GM10248 (cell line): ENCODE results near the gene DYRK1A.

Experiments used
- CTCF ChIA-PET: fragments of 300-600 bp; sonication (Branson Sonifier 250); formaldehyde crosslinking; extraction: SDS; loops from one replicate; lab custom pipeline; 2021; ENCODE audit warnings: antibody characterized with exemption; lab: Yijun Ruan, JAX
- POLR2A ChIA-PET: fragments of 350-650 bp; sonication (Branson Sonifier 250); formaldehyde crosslinking; extraction: SDS; loops from one replicate; lab custom pipeline; 2020; ENCODE audit warnings: antibody characterized with exemption; lab: Yijun Ruan, JAX
- DNase-seq: peaks from one replicate; pipeline ENCODE4 v3.0.0; 2012; ENCODE audit errors: extremely low spot score
- TF ChIP-seq, protein P1 (sequence below): IDR thresholded peaks from 2 replicates; pipeline ENCODE4 v1.5.1; 2012; ENCODE audit warnings: mild to moderate bottlenecking, low read depth; ENCODE audit errors: extremely low read depth, missing control alignments, control extremely low read depth

DYRK1A gene

DNA sequence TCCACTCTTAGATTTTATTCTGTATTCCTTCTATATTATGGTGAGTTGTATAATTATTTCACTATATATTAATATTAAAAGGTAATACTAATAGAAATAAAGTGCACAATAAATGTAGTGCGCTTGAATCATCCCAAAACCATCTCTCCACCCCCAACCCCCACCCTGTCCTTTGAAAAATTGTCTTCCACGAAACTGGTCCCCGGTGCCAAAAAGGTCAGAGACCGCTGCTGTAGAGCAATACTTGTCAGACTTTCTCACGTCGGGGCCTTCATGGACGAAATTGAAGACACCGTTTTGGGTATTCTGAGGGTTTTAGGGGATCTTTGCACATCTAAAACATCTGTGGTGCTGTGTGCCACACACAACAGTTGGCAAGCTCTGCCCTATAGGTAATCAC is 19.6 kb downstream of the DYRK1A start:
- ChIA-PET CTCF (interaction anchor here (1.1 to 6.5 kb wide), 6 partner anchors 8 to 171 kb away, joined by 3 to 32 read pairs (median 4); no protein-coding TSS in a partner anchor), POLR2A (interaction anchor here (0.6 kb wide), 1 partner anchor 61 kb away, joined by 3 read pairs; no protein-coding TSS in a partner anchor)
- DNase-seq = no peak
- TF ChIP-seq, protein P1, sequence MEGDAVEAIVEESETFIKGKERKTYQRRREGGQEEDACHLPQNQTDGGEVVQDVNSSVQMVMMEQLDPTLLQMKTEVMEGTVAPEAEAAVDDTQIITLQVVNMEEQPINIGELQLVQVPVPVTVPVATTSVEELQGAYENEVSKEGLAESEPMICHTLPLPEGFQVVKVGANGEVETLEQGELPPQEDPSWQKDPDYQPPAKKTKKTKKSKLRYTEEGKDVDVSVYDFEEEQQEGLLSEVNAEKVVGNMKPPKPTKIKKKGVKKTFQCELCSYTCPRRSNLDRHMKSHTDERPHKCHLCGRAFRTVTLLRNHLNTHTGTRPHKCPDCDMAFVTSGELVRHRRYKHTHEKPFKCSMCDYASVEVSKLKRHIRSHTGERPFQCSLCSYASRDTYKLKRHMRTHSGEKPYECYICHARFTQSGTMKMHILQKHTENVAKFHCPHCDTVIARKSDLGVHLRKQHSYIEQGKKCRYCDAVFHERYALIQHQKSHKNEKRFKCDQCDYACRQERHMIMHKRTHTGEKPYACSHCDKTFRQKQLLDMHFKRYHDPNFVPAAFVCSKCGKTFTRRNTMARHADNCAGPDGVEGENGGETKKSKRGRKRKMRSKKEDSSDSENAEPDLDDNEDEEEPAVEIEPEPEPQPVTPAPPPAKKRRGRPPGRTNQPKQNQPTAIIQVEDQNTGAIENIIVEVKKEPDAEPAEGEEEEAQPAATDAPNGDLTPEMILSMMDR = no peak

DNA sequence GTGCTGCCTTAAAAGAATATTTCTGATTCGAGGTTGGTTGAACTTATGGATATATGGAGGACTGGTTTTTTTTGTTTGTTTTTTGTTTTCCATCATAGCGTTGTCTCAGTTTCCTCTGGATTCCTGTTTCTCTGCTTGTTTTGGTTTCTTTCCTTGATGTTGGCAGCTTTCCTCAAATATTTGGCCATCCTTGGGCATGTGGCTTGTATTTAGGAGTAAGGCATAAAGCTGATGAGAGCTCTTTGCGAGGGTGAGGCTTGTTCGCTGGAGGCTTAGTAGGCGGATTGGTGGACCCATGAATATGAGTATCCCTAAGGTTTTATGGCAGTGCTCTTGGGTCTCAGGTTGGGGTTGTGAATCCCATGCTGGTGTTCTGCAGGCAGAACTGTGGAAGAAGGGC is 22.9 kb downstream of the DYRK1A start:
- ChIA-PET POLR2A (interaction anchor here (0.8 kb wide), 1 partner anchor 791 kb away, joined by 4 read pairs; no protein-coding TSS in a partner anchor), CTCF (interaction anchor here (0.9 to 1.1 kb wide), 2 partner anchors 8 to 15 kb away, joined by 3 to 6 read pairs; no protein-coding TSS in a partner anchor)
- no peak for DNase-seq
- TF ChIP-seq, protein P1 = no peak

DNA sequence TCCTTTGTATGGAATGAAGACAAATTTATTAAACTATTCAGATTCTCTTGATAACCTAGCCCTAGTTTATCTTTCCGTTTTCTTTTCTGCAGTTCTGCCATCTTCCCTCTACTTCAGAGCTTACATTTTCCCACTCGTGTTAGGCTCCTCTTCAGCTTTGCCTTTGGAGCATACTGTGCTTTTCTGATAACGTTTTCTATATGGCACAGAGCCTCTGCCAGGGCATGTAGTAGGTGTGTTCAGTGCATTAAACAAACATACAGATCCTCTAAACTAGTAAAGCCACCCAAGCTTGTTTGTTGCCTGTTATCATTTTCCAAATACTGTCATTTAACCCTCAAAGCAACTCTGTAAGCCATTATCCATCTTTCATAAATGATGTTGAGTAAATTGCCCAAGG is 25.1 kb downstream of the DYRK1A start:
- no peak for DNase-seq
- ChIA-PET POLR2A (no interaction called here), CTCF (interaction anchor here (1.5 to 2.0 kb wide), 3 partner anchors 20 to 72 kb away, joined by 3 to 5 read pairs (median 4); no protein-coding TSS in a partner anchor)
- TF ChIP-seq, protein P1 = no peak

DNA sequence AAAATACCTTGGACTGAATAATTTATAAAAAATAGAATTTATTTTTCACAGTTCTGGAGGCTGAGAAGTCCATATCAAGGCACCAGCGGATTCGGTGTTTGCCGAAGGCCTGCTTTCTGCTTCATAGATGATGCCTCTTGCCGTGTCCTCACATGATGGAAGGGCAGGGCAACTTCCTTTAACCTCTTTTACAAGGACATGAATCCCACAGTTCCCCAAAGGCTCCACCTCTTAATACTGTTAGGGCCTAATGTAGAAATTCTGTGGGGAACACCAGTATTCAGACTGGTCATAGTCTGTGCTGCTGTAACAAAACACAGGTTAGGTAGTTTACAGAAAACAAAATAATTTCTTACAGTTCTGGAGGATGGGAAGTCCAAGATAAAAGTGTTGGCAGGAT is 25.9 kb downstream of the DYRK1A start:
- DNase-seq = no peak
- ChIA-PET CTCF (interaction anchor here (1.5 to 2.0 kb wide), 3 partner anchors 21 to 71 kb away, joined by 3 to 5 read pairs (median 4); no protein-coding TSS in a partner anchor), POLR2A (interaction anchor here (0.6 kb wide), 1 partner anchor 20 kb away, joined by 3 read pairs; no protein-coding TSS in a partner anchor)
- TF ChIP-seq, protein P1 = no peak

DNA sequence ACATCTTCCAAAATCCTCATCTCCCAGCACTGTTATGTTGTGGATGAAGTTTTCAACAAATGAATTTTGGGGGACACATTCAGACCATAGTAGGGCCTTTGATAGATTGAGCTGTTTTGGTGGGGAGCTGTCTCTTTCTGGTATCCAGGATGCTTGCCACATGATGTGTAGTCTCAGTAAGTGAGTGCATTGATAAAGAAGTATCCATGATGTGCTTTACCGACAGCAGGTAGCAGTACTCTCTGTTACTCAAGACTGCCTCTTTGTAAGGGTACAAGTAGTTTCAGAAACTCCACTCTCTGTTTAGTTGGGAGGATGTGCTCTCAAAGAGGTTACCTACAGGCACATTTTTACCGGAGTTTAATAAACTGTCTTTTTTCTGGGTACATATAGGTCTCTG is 26.5 kb downstream of the DYRK1A start:
- CTCF ChIA-PET = no interaction called here
- DNase-seq = no peak
- TF ChIP-seq, protein P1 = no peak

DNA sequence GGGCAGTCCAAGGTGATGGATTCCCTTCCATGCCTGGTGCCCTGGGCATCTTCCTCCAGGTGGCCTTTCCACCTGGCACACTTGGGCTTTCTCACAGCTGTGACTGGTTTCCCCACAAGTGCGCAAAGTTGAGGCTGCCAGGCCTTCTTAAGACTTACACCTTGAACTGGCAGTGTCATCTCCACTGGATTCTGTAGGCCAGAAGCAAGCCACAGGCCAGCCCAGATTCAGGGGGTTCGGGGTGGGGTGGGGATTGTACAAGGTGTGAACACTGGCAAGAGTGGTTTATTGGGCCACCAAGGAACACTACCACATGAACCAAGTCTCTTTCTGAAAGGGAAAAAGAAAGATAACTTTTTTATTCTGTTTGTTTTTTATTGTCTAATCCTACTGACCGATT is 27.2 kb downstream of the DYRK1A start:
- DNase-seq = no peak
- TF ChIP-seq, protein P1 = no peak
- POLR2A ChIA-PET = no interaction called here
- CTCF ChIA-PET = interaction anchor here (1.2 kb wide), 1 partner anchor 8 kb away, joined by 5 read pairs; no protein-coding TSS in a partner anchor

More for the DNA sequence above, 26.5 kb downstream of the DYRK1A start:
- POLR2A ChIA-PET = interaction anchor here (0.6 kb wide), 1 partner anchor 19 kb away, joined by 3 read pairs; no protein-coding TSS in a partner anchor

DNA sequence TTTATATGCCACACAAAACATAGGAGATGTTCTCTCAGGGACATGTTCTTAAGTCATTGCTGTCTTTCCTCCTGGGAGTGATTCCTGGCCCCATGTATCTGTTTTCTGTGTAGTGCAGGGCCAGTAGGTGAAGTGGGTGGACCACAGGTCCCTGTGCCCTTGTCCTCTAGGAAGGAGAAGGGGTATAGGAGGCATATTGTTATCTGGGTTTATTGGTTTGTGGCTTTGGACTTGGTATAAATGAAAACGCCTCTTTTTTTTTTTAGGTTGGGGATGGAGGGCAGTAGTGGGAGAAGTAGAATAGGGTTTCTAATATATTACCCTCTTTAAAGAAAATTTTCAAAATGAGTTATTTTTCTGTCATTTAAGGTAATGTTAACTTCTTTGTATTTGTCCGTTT is 29.4 kb downstream of the DYRK1A start:
- DNase-seq = no peak
- TF ChIP-seq, protein P1 = no peak
- ChIA-PET POLR2A (no interaction called here), CTCF (no interaction called here)
